Loucy (cell line): Measurements from ENCODE around the gene WASF3.

Experiments
- H2AFZ ChIP-seq: fragments of 200-600 bp; sonication (generic); 2 replicates; pipeline ENCODE4 v1.6.0; 2016; ENCODE audit warnings: antibody characterized with exemption, mild to moderate bottlenecking, low read length, moderate library complexity
- H3F3A ChIP-seq: fragments of 200-600 bp; 2 replicates; pipeline ENCODE4 v1.6.0; 2016; ENCODE audit warnings: antibody characterized with exemption, low read depth, mild to moderate bottlenecking
- H3K27me3 ChIP-seq: fragments of 200-600 bp; sonication (generic); 2 replicates; pipeline ENCODE4 v1.6.1; 2014; ENCODE audit warnings: low read length, mild to moderate bottlenecking; ENCODE audit not compliant: insufficient read depth, poor library complexity, severe bottlenecking
- H3K36me3 ChIP-seq: fragments of 200-600 bp; sonication (generic); 2 replicates; pipeline ENCODE4 v1.6.1; 2016; ENCODE audit warnings: low read length; ENCODE audit not compliant: insufficient read depth
- H3K4me1 ChIP-seq: fragments of 200-600 bp; sonication (generic); 2 replicates; pipeline ENCODE4 v1.5.1; 2014; ENCODE audit warnings: low read length, mild to moderate bottlenecking; ENCODE audit not compliant: insufficient read depth, poor library complexity, severe bottlenecking
- H3K4me2 ChIP-seq: fragments of 200-600 bp; sonication (generic); 2 replicates; pipeline ENCODE4 v1.6.0; 2014; ENCODE audit warnings: antibody characterized with exemption, low read length, low read depth, mild to moderate bottlenecking; ENCODE audit not compliant: poor library complexity, severe bottlenecking
- H3K4me3 ChIP-seq: fragments of 200-600 bp; sonication (generic); 2 replicates; pipeline ENCODE4 v1.5.1; 2014; ENCODE audit warnings: low read length, mild to moderate bottlenecking, mixed read lengths; ENCODE audit not compliant: poor library complexity, severe bottlenecking
- H3K79me2 ChIP-seq: fragments of 200-600 bp; sonication (generic); 2 replicates; pipeline ENCODE4 v1.6.1; 2014; ENCODE audit warnings: low read length; ENCODE audit not compliant: insufficient read depth
- H3K9ac ChIP-seq: fragments of 200-600 bp; sonication (generic); 2 replicates; pipeline ENCODE4 v1.6.0; 2014; ENCODE audit warnings: mild to moderate bottlenecking, low read depth, low read length, moderate library complexity; ENCODE audit not compliant: poor library complexity, severe bottlenecking
- H3K9me2 ChIP-seq: fragments of 200-600 bp; sonication (generic); replicated peaks from 2 replicates; pipeline ENCODE4 v1.6.1; 2016; ENCODE audit warnings: low read depth, low read length, mixed read lengths
- H3K9me3 ChIP-seq: fragments of 200-600 bp; sonication (generic); 2 replicates; pipeline ENCODE4 v1.6.1; 2014; ENCODE audit warnings: mild to moderate bottlenecking, antibody characterized with exemption, low read length, low read depth; ENCODE audit not compliant: insufficient read depth
- H4K20me1 ChIP-seq: fragments of 200-600 bp; sonication (generic); 2 replicates; pipeline ENCODE4 v1.6.0; 2014; ENCODE audit warnings: antibody characterized with exemption, low read length, mild to moderate bottlenecking; ENCODE audit not compliant: insufficient read depth, poor library complexity, severe bottlenecking
- CTCF ChIP-seq: fragments of 200-600 bp; sonication (generic); conservative IDR thresholded peaks from 2 replicates; pipeline ENCODE4 v1.5.1; 2014; ENCODE audit warnings: mild to moderate bottlenecking, antibody characterized with exemption, low read length
- EZH2phosphoT487 ChIP-seq: fragments of 200-600 bp; IDR thresholded peaks from 2 replicates; pipeline ENCODE4 v1.6.1; 2018; ENCODE audit warnings: antibody characterized with exemption, mild to moderate bottlenecking, moderate library complexity, borderline replicate concordance

Gene WASF3

GRCh38 chr13:26709461-26709860 is 152.0 kb downstream of the WASF3 start:
- H3K9me2 ChIP-seq: no peaks in the 10 kb centered on the region
- H3K4me1 ChIP-seq: peaks cover 6% of the 10 kb centered on the region
- H3K4me2 ChIP-seq: no peak overlapping the region
- peaks cover 9% of the 10 kb centered on the region; the same call in 1 of the 2 replicates for H3K9me3 ChIP-seq
- no peak for TF ChIP-seq CTCF
- no peak for TF ChIP-seq EZH2phosphoT487
- H3K9ac ChIP-seq: no peak overlapping the region
- no peaks in the 10 kb centered on the region for H4K20me1 ChIP-seq
- H3K79me2 ChIP-seq: no peaks in the 10 kb centered on the region
- no peaks in the 10 kb centered on the region for H3K27me3 ChIP-seq
- no peak overlapping the region for H3K4me3 ChIP-seq
- no peaks in the 10 kb centered on the region; the same call in 1 of the 2 replicates for H3K36me3 ChIP-seq
- H2AFZ ChIP-seq: no peak overlapping the region
- H3F3A ChIP-seq: no peaks in the 10 kb centered on the region

GRCh38 chr13:26710166-26710565 is 152.7 kb downstream of the WASF3 start:
- Histone ChIP-seq H3K79me2 (no peaks in the 10 kb centered on the region), H3F3A (no peaks in the 10 kb centered on the region), H2AFZ (no peak overlapping the region), H3K9ac (no peak overlapping the region), H3K4me1 (peaks cover 6% of the 10 kb centered on the region), H3K9me3 (peaks cover 9% of the 10 kb centered on the region; the same call in 1 of the 2 replicates), H4K20me1 (no peaks in the 10 kb centered on the region), H3K9me2 (no peaks in the 10 kb centered on the region), H3K36me3 (no peaks in the 10 kb centered on the region; the same call in 1 of the 2 replicates), H3K4me2 (no peak overlapping the region), H3K27me3 (no peaks in the 10 kb centered on the region), H3K4me3 (no peak overlapping the region)
- TF ChIP-seq EZH2phosphoT487 (no peak), CTCF (no peak)

GRCh38 chr13:26711211-26711610 is 153.7 kb downstream of the WASF3 start:
- Histone ChIP-seq H3K4me1 (peaks cover 6% of the 10 kb centered on the region), H4K20me1 (no peaks in the 10 kb centered on the region), H3K79me2 (no peaks in the 10 kb centered on the region), H2AFZ (no peak overlapping the region), H3K9ac (no peak overlapping the region), H3K36me3 (no peaks in the 10 kb centered on the region; the same call in 1 of the 2 replicates), H3K9me3 (peaks cover 9% of the 10 kb centered on the region; the same call in 1 of the 2 replicates), H3K4me3 (no peak overlapping the region), H3F3A (no peaks in the 10 kb centered on the region), H3K27me3 (no peaks in the 10 kb centered on the region), H3K4me2 (no peak overlapping the region), H3K9me2 (no peaks in the 10 kb centered on the region)
- TF ChIP-seq EZH2phosphoT487 (no peak), CTCF (no peak)
